Smooth muscle cell (in vitro differentiated cells): ENCODE results near the gene ACTL7B. TPM values are rescaled to one million over a fixed set of nuclear protein-coding genes. Genes with fewer than 3 reads are reported as not detected.

Source experiments
- DNase-seq: peaks from one replicate; lab custom pipeline; 2025; ENCODE audit not compliant: unreplicated experiment; lab: John Stamatoyannopoulos, UW
- H2AFZ ChIP-seq: fragments of 200-600 bp; sonication (generic); 2 replicates; pipeline ENCODE4 v1.6.0; 2016; ENCODE audit warnings: antibody characterized with exemption, low read depth, mild to moderate bottlenecking
- H3F3A ChIP-seq: fragments of 200-600 bp; sonication (generic); 2 replicates; pipeline ENCODE4 v1.6.0; 2017; ENCODE audit warnings: antibody characterized with exemption, low read depth
- H3K27ac ChIP-seq: fragments of 200-600 bp; sonication (generic); 2 replicates; pipeline ENCODE4 v1.5.1; 2016; ENCODE audit warnings: low read depth, mild to moderate bottlenecking
- H3K27me3 ChIP-seq: fragments of 200-600 bp; sonication (generic); 2 replicates; pipeline ENCODE4 v1.6.1; 2016; ENCODE audit warnings: low read depth, mild to moderate bottlenecking
- H3K36me3 ChIP-seq: fragments of 200-600 bp; sonication (generic); 2 replicates; pipeline ENCODE4 v1.5.1; 2016; ENCODE audit warnings: low read depth
- H3K4me1 ChIP-seq: fragments of 200-600 bp; sonication (generic); 2 replicates; pipeline ENCODE4 v1.5.1; 2016; ENCODE audit warnings: low read depth
- H3K4me2 ChIP-seq: fragments of 200-600 bp; sonication (generic); 2 replicates; pipeline ENCODE4 v1.6.0; 2016; ENCODE audit warnings: mild to moderate bottlenecking
- H3K4me3 ChIP-seq: fragments of 200-600 bp; sonication (generic); 2 replicates; pipeline ENCODE4 v1.5.1; 2016; ENCODE audit warnings: mild to moderate bottlenecking
- H3K79me2 ChIP-seq: fragments of 200-600 bp; sonication (generic); 2 replicates; pipeline ENCODE4 v1.6.0; 2016; ENCODE audit warnings: low read depth, mild to moderate bottlenecking
- H3K9ac ChIP-seq: fragments of 200-600 bp; sonication (generic); 2 replicates; pipeline ENCODE4 v1.6.0; 2016; ENCODE audit warnings: low read depth
- H3K9me3 ChIP-seq: fragments of 200-600 bp; sonication (generic); replicated peaks from 2 replicates; pipeline ENCODE4 v1.5.1; 2016; ENCODE audit warnings: low read depth
- H4K20me1 ChIP-seq: fragments of 200-600 bp; sonication (generic); 2 replicates; pipeline ENCODE4 v1.6.0; 2016; ENCODE audit warnings: low read depth
- CTCF ChIP-seq: fragments of 200-600 bp; sonication (generic); IDR thresholded peaks from 2 replicates; pipeline ENCODE4 v1.5.1; 2017; ENCODE audit warnings: borderline replicate concordance, mild to moderate bottlenecking, antibody characterized with exemption; ENCODE audit not compliant: insufficient read depth, poor library complexity, severe bottlenecking
- WGBS: methylation state at CpG from one replicate; pipeline ENCODE4 v1.1.7; 2016; ENCODE audit warnings: low lambda C conversion rate; 5-methylcytosine and 5-hydroxymethylcytosine counted together
- polyA plus RNA-seq: library from polyadenylated mRNA; unstranded; fragments of >200 nt; fragmentation: Nextera tagmentation; extraction: Ambion mirVana; gene quantifications from 2 replicates; pipeline ENCODE4 v1.2.1, GENCODE V29; 2016
- total RNA-seq: library from RNA; depleted of rRNA; stranded (reverse); fragments of >200 nt; gene quantifications from 2 replicates; pipeline ENCODE4 v1.2.3, GENCODE V29; 2014

Gene ACTL7B
- total and polyA plus RNA-seq, 2 experiments from 2014 or later = not detected

GRCh38 chr9:108854641-108855528 is 901 bp downstream of the ACTL7B start:
- TF ChIP-seq CTCF = no peak
- H3K4me3 ChIP-seq = no peak overlapping the region
- no peaks in the 10 kb centered on the region for H3K4me1 ChIP-seq
- H3F3A ChIP-seq = no peaks in the 10 kb centered on the region
- peaks cover 31% of the 10 kb centered on the region for H3K27me3 ChIP-seq
- DNase-seq = no peak
- no peaks in the 10 kb centered on the region for H4K20me1 ChIP-seq
- no peak overlapping the region for H3K27ac ChIP-seq
- no peaks in the 10 kb centered on the region for H3K36me3 ChIP-seq
- no peaks in the 10 kb centered on the region for H3K79me2 ChIP-seq
- 96% methylated on average over 52 of the region's 59 CpGs for WGBS
- H3K9ac ChIP-seq = no peak overlapping the region
- H3K4me2 ChIP-seq = no peak overlapping the region
- H2AFZ ChIP-seq = no peak overlapping the region
- no peaks in the 10 kb centered on the region for H3K9me3 ChIP-seq

GRCh38 chr9:108854094-108854493 is 1.7 kb downstream of the ACTL7B start:
- Histone ChIP-seq H3K4me1 (no peaks in the 10 kb centered on the region), H3K79me2 (no peaks in the 10 kb centered on the region), H3K27me3 (peaks cover 31% of the 10 kb centered on the region), H3K9me3 (no peaks in the 10 kb centered on the region), H2AFZ (no peak overlapping the region), H3K36me3 (no peaks in the 10 kb centered on the region), H3K4me2 (no peak overlapping the region), H4K20me1 (no peaks in the 10 kb centered on the region), H3K9ac (no peak overlapping the region), H3F3A (no peaks in the 10 kb centered on the region), H3K27ac (no peak overlapping the region), H3K4me3 (no peak overlapping the region)
- 89% methylated on average over 3 of the region's 3 CpGs for WGBS
- DNase-seq = no peak
- TF ChIP-seq CTCF = no peak

GRCh38 chr9:108852079-108852478 is 3.7 kb downstream of the ACTL7B start:
- H3K36me3 ChIP-seq = no peaks in the 10 kb centered on the region
- no peaks in the 10 kb centered on the region for H3F3A ChIP-seq
- TF ChIP-seq CTCF = no peak
- H3K27me3 ChIP-seq = peaks cover 27% of the 10 kb centered on the region
- H3K4me1 ChIP-seq = no peaks in the 10 kb centered on the region
- no peaks in the 10 kb centered on the region for H3K9me3 ChIP-seq
- no peak overlapping the region for H3K4me2 ChIP-seq
- H3K9ac ChIP-seq = no peak overlapping the region
- H2AFZ ChIP-seq = no peak overlapping the region
- no peak overlapping the region for H3K4me3 ChIP-seq
- H4K20me1 ChIP-seq = no peaks in the 10 kb centered on the region
- no peaks in the 10 kb centered on the region for H3K79me2 ChIP-seq
- H3K27ac ChIP-seq = no peak overlapping the region
- 38% methylated on average over 1 of the region's 1 CpG for WGBS
- DNase-seq = no peak

GRCh38 chr9:108851138-108851537 is 4.6 kb downstream of the ACTL7B start:
- Histone ChIP-seq H3F3A (no peaks in the 10 kb centered on the region), H3K9me3 (no peaks in the 10 kb centered on the region), H3K4me1 (no peaks in the 10 kb centered on the region), H3K9ac (no peak overlapping the region), H3K79me2 (no peaks in the 10 kb centered on the region), H3K27ac (no peak overlapping the region), H3K4me3 (no peak overlapping the region), H3K27me3 (peaks cover 21% of the 10 kb centered on the region), H4K20me1 (no peaks in the 10 kb centered on the region), H3K36me3 (no peaks in the 10 kb centered on the region), H2AFZ (no peak overlapping the region), H3K4me2 (no peak overlapping the region)
- no peak for DNase-seq
- 87% methylated on average over 3 of the region's 3 CpGs for WGBS
- TF ChIP-seq CTCF = no peak
